GM18870 (cell line): ENCODE measurements around the gene LAPTM5.
"Not testable (repeated sequence)": the region's sequence is repeated elsewhere in the genome, so short reads cannot be mapped to it uniquely, and the experiment has no call there.

Experiments used
- ATAC-seq: cut with Tn5 transposase; IDR thresholded peaks from one replicate; pipeline ENCODE4 v1.9.1; 2021; ENCODE audit warnings: moderate library complexity; ENCODE audit not compliant: unreplicated experiment

Gene LAPTM5

GRCh38 chr1:30757352-30758120, at the start of gene LAPTM5:
Gene LAPTM5, minus strand, starts transcription at chr1:30757774. Its CDS starts 29 bp downstream, at chr1:30757745.
- no peak for ATAC-seq

GRCh38 chr1:30806381-30807317, 49.1 kb upstream of the LAPTM5 start:
- ATAC-seq, result no peak

- ATAC-seq, result no peak
Observed at GRCh38 chr1:30805304-30806003, 47.9 kb upstream of the LAPTM5 start.

GRCh38 chr1:30804822-30805221, 47.2 kb upstream of the LAPTM5 start:
- ATAC-seq, result no peak

GRCh38 chr1:30804352-30804751, 46.8 kb upstream of the LAPTM5 start:
- no peak for ATAC-seq

- ATAC-seq, result no peak
Observed at GRCh38 chr1:30803562-30803961, 46.0 kb upstream of the LAPTM5 start.

- no peak for ATAC-seq
Observed at GRCh38 chr1:30801771-30802198, 44.2 kb upstream of the LAPTM5 start.

- ATAC-seq, result no peak
Observed at GRCh38 chr1:30799233-30799511, 41.6 kb upstream of the LAPTM5 start.

GRCh38 chr1:30798389-30799232, 41.0 kb upstream of the LAPTM5 start:
- ATAC-seq, result no peak

GRCh38 chr1:30795026-30795425, 37.5 kb upstream of the LAPTM5 start:
- no peak for ATAC-seq

GRCh38 chr1:30794260-30794659, 36.7 kb upstream of the LAPTM5 start:
- no peak for ATAC-seq

- no peak for ATAC-seq
Observed at GRCh38 chr1:30793209-30793608, 35.6 kb upstream of the LAPTM5 start.

- ATAC-seq, result no peak
Observed at GRCh38 chr1:30791868-30792267, 34.3 kb upstream of the LAPTM5 start.

- no peak for ATAC-seq
Observed at GRCh38 chr1:30790850-30791778, 33.5 kb upstream of the LAPTM5 start.

- not testable (repeated sequence) for ATAC-seq
Observed at GRCh38 chr1:30790256-30790525, 32.6 kb upstream of the LAPTM5 start.

GRCh38 chr1:30789388-30790255, 32.0 kb upstream of the LAPTM5 start:
- no peak for ATAC-seq

- ATAC-seq, result no peak
Observed at GRCh38 chr1:30788580-30789387, 31.2 kb upstream of the LAPTM5 start.
